GM18505 (cell line): ENCODE data around the gene ADCK1.

Experiments used
- ATAC-seq: cut with Tn5 transposase; IDR thresholded peaks from one replicate; pipeline ENCODE4 v1.9.1; 2021; ENCODE audit not compliant: unreplicated experiment
- POLR2A ChIP-seq: IDR thresholded peaks from 4 replicates; pipeline ENCODE4 v1.6.1; 2011; ENCODE audit warnings: borderline replicate concordance; ENCODE audit not compliant: insufficient read depth, insufficient read length; ENCODE audit errors: extremely low read depth

ADCK1 gene

DNA sequence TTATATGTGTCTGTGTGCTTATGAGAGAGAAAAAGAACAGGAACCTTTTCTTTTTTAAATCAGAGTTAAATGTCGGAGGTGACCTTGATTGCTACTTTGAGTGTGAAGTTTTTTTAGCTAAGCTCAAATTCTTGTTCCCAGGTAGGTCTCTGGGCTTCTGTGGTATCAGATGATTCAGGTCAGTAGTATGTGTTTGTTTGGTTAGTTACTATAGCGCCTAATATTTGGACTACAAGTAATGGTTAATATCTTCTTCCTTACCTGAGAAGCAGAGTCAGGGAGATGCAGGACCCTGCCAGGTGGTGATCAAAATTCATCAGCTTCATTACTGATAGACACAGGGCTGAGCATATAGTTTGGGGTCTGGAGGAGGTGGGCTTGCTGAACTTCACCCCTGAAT, 30.8 kb downstream of the ADCK1 start:
- no peak for ATAC-seq
- no peak for TF ChIP-seq POLR2A

DNA sequence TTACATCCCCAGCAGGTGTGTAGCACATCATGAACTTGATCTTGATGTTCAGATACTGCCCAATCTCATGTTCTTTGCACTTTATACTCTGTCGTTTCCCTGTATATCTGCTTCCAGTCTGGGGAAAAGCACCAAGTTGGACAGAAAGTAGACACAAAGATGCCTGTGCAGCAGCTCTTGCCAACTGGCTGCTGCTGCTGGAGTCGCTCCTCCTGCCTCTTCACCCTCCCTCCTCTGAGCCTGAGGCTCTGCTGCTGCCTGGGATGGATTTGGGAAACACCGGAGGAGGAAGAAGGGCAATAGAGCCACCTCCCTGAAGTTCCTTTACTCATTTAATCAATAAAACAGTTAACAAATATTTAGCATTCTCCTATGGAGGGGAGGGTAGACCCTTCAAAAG, 32.4 kb downstream of the ADCK1 start:
- no peak for TF ChIP-seq POLR2A
- no peak for ATAC-seq

DNA sequence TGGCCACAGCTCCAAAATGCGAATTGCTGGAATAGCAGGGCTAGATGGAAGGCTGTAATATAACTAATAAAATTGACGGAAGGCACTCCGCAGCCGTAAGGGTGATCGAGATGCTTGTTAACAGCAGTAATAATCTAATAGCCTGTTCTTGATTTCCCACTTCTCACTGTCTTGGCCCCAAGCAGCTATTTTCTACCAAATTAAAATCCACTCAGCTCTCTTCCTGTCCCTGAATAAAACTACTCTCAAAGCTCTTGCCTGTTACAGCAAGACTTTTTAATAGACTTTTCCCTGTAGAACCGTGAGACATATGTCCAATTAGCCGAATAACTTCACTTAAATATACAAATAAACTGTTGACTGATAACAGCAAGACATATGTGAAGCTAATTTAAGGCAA, 38.0 kb downstream of the ADCK1 start:
- ATAC-seq: no peak
- no peak for TF ChIP-seq POLR2A

DNA sequence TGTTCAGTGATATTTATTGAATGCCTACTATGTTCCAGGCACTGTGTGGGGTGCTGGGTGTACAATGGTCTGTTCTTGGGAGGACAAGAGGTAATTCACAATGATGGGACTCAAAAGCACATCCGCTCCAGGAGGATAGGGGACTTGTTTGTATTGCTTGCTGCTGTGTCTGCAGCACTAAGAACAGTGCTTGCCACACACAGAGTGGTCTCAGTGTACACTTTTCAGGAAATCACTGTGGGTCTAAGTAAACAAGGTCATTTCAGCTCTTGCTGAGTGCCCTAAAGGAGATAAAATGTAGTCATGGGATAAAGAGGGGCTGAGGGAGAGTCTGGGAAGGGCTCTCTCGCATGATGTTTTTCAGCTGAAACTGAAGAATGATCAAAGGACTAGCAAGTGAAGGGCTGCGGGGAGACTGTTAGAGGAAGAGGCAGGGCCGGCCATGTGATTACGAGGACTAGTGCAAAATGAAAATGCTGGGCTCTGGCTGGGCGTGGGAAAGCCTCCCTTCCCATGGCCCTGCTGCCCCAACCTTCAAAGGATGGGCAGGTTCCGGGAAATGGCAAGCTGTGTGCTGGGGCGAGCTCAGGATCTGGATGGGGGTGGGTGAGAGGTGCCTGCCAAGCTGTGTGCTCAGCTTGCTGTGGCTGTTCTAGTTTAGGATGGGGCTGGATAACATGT, 39.1 kb downstream of the ADCK1 start:
- ATAC-seq: no peak

DNA sequence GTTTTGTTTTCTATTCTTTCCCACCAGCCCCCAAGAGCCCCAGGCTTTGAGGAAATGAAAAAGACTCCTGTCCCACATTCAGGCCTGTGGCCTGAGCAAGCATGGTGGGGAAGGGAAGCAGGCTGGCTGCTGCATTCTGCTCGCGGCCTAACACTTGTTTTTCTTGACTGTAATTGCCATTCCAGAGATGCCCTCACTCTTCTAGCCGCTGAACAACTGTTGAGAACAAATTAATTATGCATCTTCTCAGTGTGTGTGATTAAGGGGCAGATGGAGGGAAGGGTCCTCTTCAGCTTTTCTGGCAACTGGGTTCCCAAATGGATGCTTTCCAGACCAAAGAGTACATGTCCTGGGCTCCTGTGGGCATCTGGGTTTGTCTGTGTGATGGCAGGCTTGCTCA, 43.3 kb downstream of the ADCK1 start:
- no peak for ATAC-seq
- TF ChIP-seq POLR2A: no peak

More for the DNA sequence above, 39.1 kb downstream of the ADCK1 start:
- no peak for TF ChIP-seq POLR2A

DNA sequence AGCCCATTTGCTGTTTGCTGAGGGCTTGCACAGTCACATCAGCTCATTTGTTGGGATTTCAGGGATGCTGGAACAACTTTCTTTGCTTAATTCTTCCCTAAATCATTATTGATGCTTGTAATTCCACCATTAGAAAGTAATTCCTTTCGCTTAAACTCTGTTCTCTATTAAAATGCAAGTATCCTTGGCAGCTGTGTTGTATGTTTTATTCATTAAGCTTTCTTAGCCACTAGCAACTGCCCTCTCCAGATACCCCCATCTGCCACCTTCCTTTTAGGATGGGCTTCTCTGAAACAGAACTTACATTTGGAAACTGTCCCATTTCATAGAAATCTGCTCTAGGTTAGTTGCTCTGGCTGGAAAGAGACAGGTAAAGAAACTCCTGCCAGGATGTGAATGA, 43.7 kb downstream of the ADCK1 start:
- TF ChIP-seq POLR2A: no peak
- ATAC-seq: no peak

DNA sequence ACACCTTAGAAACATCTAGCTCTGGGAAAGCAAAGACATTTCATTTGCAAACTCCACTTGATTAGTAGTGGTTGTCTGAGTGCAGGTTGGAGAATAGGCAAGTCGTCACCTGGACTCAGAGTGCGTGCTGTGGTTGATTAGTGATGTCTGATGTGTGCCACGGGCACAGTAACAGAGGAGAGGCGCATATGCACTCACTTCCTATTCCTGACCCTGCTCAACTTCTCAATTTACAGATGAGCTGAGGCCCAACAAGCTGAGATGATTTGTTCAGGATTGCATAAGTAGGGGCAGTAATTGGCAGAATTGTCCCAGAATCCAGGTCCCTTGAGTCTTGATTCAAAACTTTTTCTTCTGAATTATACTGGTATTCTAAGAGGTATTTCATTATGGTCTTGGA, 44.9 kb downstream of the ADCK1 start:
- no peak for TF ChIP-seq POLR2A
- no peak for ATAC-seq

DNA sequence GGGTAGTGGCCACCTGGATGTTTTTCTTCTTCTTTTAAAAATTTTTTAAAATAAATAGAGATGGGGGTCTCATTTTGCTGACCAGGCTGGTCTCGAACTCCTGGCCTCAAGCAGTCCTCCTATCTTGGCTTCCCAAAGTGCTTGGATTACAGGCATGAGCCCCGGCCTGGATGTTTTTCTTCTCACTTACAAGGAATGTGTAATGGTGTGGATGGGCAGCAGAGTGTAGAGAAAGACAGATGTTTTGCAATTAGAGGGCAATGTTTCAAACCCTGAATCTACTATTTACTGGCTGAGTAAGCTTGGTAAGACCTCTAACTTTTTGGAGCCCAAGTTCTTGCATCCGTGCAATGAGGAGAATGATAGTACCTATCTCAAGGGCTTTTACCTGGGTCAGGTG, 48.1 kb downstream of the ADCK1 start:
- no peak for TF ChIP-seq POLR2A
- no peak for ATAC-seq

DNA sequence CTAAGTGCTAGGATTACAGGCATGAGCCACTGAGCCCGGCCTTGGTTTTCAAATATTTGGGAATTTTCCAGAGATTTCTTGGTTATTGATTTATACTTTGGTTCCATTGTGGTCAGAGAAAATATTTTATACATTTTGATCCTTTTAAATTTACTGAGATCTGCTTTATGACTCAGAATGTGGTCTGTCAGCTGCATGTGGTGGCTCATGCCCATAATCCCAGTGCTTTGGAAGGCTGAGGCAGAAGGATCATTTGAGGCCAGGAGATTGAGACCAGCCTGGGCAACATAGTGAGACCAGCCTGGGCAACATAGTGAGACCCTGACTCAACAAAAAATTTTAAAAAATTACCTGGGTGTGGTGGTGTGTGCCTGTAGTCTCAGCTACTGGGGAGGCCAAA, 49.8 kb downstream of the ADCK1 start:
- no peak for ATAC-seq
- TF ChIP-seq POLR2A: no peak

DNA sequence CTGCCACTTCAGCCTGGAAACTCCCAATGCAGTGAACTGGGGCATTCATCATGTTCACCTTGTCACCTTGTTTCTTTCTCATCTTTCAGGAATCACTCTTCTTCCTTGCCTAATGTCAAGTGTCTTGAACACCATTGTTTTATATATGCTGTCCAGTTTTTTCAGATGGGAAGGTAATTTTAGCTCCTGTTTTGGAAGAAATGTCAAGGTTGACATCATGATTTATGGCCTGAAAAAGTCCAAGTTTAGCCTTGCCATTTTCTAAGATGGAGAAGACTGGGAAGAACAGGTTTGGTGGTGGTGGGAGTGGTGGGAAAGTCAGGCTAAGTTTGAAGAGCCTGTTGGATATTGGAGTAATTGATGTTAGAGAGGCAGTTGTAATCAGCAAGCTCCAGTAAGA, 54.0 kb downstream of the ADCK1 start:
- no peak for ATAC-seq
- no peak for TF ChIP-seq POLR2A

DNA sequence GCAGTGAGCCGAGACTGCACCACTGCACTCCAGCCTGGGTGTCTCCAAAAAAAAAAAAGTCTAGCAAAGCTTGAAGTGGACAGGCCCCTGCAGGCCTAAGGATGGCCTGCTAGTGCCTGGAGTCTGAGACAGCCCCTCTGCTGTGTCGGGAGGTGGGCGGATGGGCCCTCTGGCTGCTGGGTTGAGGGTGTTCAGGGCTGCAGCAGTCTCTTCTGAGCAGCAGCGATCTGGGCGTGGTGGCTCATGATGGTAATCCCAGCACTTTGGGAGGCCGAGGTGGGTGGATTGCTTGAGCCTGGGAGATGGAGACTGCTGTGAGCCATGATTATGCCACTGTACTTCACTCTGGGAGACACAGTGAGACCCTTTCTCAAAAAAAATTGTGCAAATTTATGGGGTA, 57.0 kb downstream of the ADCK1 start:
- no peak for ATAC-seq
- no peak for TF ChIP-seq POLR2A

DNA sequence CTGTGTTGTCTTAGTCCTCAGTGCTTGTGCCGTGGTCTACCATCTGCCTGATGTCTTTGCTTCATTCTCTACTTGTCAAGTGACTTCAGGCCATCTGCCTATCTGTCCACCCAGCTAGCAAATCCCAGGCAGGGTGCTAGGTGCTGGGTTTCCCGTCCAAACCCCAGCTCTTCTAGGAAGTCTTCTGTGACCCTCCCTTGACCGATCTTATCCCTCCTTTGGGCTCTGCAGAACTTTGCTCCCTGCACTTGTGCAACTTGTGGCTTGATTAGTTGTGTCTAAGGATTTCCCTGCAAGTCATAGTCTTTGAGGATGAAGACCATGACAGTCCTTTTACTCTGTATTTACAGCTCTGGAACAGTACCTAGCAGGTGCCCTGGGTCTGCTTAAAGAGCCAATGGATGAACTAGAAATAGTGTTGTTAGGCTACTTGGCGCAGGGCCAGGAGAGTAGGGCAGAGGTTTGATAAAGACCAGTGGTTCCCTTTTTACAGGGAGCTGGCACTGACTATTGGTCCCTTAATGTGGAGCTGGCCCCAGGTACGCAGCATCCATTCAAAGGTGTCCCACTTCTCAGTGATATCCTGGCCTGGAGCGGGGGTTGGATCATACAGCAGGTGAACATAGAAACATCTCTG, 60.1 kb downstream of the ADCK1 start:
- ATAC-seq: no peak
- TF ChIP-seq POLR2A: no peak

DNA sequence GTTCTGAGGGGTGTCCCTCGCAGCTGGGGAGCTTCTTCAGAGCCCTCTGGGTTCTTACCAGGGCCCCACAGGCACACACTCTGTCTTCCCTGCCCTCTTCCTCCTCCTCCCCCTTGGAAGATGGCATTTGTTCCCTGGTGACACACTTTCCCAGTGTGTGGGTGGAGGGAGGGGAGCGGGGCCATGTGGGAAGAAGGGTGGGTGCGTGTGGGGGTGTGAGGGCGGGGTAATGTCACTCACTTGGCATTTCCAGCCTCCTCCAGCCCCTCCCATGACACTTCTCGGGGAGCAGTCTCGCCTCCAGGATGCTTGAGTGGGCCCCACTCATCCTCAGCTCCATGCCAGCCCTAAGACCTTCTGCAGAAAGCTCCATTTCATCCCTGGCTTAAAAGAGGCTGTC, 61.3 kb downstream of the ADCK1 start:
- TF ChIP-seq POLR2A: no peak
- no peak for ATAC-seq

DNA sequence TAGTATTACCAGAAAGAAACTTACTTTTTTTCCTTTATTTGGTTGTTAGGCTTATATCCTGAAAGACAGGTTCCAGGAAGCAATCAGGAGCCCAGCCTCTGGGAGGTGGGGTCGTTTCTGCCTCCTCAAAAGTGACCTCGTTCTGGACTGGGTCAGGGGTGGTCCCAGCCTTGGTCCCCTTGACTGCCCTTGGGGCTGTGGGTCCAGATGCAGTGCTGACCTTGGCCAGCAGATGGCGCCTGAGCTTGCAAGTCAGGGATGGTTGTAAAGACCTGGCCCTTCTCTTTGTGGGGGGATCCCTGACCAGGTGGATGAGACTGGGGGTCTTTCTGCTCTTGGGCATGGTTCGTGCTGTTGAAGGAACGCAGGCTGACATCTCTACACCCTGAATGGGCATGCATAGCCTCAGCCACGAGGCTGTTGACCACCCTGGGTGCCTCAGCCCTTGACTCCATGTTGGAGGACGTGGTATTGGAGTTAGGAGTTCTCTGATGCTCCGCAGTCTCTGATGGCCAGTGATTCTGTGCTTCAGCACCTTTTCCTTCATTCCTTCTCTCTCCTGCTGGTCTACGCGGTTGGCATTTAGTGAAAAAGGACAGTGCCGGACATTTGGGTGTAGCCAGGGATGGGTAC, 62.4 kb downstream of the ADCK1 start:
- ATAC-seq: no peak

More for the DNA sequence above, 62.4 kb downstream of the ADCK1 start:
- no peak for TF ChIP-seq POLR2A
